AG09319 (cell line): ENCODE data around the gene TMEM187.
A peak's percentile ranks its signal among the peaks of the same experiment; 100 is the strongest.

Source experiments
- DNase-seq: peaks from one replicate; pipeline ENCODE4 v3.0.0-alpha.2; 2010; ENCODE audit warnings: low read depth; ENCODE audit errors: extremely low read depth
- CTCF ChIP-seq: IDR thresholded peaks from 2 replicates; pipeline ENCODE4 v1.5.1; 2011; ENCODE audit warnings: low read depth, mild to moderate bottlenecking, inconsistent platforms, low read length, moderate library complexity

The TMEM187 gene

GRCh38 chrX:153926858-153927671 is 45.5 kb upstream of the TMEM187 start:
- TF ChIP-seq CTCF = no peak
- peak; percentile 7 for DNase-seq

- DNase-seq = no peak
- no peak for TF ChIP-seq CTCF
These were observed 45.0 kb upstream of the TMEM187 start for GRCh38 chrX:153927672-153927921.

- TF ChIP-seq CTCF = peak; percentile 21
- peak; percentile 95 for DNase-seq
These were observed 44.4 kb upstream of the TMEM187 start for GRCh38 chrX:153927922-153928760.

- TF ChIP-seq CTCF = no peak
- DNase-seq = no peak
These were observed 43.7 kb upstream of the TMEM187 start for GRCh38 chrX:153928846-153929245.

- TF ChIP-seq CTCF = no peak
These were observed 43.0 kb upstream of the TMEM187 start for GRCh38 chrX:153929576-153929975.

GRCh38 chrX:153930011-153930910 is 42.3 kb upstream of the TMEM187 start:
- no peak for TF ChIP-seq CTCF
- no peak for DNase-seq

More at GRCh38 chrX:153929576-153929975, 43.0 kb upstream of the TMEM187 start:
- no peak for DNase-seq
